NCI-H2107 (cell line): Measurements from ENCODE around the gene LRRC45.
A peak's percentile ranks its signal among the peaks of the same experiment; 100 is the strongest.
"Not testable (repeated sequence)": the region's sequence is repeated elsewhere in the genome, so short reads cannot be mapped to it uniquely, and the experiment has no call there.

Experiments used
- DNase-seq: peaks from one replicate; lab custom pipeline; 2025; lab: John Stamatoyannopoulos, UW

LRRC45 gene

DNA sequence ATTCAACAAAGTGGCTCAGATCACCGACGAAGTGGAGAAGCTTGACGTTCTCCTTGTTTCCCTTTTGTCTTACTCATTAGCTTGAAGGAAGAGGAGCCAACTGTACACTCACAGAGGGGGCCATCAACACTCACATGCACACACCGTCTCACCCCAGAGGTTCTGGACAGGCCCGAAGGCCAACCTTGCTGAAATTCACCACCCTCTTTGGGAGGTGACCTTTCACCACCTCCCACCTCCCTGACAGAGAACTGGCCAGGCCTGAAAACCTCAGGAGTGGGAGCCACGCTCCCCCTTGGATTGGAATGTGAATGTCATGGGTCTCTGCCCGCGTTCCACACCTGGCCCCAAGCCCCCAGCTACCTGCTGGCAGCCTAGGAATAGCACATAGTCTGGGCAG, 12.4 kb downstream of the LRRC45 start:
- no peak for DNase-seq

DNA sequence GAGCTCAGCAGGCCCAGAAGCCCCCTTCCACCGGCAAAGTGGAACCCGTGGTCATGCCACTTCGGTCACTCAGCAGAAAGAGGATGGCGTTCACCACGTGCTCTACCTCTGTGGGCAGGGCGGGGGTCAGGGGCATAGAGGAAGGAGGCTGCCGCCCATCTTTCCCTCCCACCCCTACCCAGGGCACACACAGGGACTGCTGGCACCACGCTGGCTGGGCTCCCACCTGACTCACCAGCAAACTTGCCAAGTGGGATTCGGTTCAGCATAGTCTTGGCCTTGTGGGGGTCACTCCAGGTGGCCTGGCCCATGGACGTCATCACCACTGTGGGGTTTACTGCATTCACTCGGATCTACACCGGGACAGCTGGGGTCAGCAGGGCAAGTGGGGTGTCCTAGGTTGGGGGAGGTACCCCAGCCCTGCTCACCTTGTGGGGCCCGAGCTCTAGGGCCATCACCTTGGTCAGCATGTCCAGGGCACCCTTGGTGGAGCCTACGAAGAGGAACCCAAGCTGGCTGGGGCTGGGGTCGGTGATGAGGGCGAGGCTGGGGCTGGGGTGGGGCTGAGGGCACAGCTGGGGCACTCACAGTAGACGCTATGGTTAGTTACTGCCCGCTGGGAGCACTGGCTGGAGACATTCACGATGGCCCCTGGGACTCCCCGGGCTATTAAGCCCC, 13.0 kb downstream of the LRRC45 start:
- DNase-seq = no peak

DNA sequence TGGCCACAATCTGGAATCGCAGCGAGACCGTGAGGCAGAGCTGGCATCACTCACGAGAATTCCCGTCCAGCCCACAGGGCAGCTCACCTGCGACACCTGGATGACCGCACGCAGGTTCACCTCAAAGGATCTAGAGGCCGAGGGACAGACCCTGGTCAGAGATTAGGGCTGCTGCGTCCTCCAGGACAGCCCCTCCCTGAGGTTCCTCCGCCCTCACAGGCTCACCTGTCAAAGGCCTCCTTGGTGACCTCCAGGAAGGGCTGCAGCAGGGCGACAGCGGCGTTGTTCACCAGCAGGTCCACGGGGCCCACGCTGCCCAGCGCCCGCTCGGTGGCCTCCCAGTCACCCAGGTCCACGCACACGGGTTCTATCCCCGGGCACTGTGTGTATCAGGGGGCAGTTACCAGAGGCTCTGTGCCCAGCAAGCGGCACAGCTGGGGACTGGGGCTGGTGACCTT, 13.6 kb downstream of the LRRC45 start:
- DNase-seq = no peak

DNA sequence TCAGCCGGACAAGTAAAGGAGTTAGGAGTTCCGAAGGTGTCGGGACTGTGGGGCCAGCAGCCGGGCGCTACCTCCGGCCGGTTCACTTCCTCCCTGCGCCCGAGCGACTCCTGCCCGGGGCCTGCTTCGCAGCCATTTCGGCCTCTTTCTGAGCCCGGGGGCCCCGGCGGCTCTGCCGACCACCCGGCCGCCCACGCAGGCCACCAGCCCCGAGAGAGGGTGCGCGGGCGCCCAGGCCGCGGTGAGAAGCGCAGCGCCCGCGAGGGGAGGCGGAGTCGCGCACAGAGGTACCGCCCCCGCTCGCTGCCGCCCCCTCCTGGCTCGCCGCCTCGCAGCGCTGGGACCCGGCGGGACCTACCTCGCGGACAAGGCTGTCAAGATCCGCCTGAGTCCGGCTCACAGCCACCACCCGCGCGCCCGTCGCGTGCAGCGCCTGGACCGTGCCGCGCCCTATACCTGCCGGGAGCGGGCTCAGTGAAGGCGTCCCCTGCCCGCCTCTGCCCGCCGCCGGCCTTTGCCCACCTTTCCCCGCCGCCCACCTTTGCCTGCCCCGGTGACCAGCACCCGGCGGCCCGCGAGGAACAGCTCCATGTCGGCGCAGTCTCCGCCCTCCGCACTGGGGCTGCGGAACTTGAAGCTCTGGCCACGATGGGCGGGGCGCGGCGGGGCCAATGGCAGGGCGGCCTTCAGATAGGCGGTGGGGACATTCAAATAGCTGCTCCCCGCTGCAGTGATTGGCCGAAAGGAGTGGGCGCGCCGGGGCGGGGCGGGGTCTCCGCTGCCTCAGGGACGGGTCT, 14.2 kb downstream of the LRRC45 start, which contains the start of gene DCXR:
Gene DCXR, minus strand, starts transcription at position 606 of the 797 bp plus-strand sequence. Its CDS starts 15 bp downstream, at position 591.
- DNase-seq = peak; percentile 82

DNA sequence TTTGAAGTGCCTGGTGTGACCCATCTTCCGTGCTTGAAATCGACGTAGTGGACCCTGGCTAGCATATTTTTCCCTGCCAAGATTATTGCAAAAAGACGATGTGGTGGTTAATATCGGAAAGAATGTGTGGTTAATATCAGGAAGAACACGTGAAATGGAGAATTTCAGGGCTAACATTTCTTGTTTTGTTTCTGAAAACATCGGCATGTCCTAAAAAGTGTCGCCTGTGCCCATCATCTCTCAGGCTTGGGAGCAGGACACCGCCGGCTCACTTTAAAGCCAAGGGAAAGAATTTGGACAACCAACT, 14.7 kb downstream of the LRRC45 start:
- no peak for DNase-seq

DNA sequence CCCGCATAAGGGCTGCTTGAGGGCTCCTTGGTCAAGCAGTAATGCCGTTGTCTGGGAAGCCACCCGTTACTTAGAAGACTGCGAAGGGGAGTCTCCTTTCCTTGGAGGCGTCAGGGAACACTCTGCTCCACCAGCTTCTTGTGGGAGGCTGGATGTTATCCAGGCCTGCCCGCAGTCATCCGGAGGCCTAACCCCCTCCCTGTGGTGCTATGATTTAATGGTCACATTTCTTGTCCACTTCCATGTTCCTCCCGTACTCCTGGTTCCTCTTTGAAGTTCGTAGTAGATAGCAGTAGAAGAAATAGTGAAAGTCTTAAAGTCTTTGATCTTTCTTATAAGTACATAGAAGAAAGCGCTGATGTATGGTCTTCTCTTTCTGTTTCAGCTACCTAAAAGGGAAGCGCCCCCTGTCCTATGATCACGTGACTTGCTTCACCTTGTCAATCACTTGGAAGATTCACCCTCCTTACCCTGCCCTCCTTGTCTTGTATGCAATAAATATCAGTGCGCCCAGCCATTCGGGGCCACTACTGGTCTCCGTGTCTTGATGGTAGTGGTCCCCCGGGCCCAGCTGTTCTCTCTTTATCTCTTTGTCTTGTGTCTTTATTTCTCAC, 15.8 kb downstream of the LRRC45 start:
- DNase-seq = not testable (repeated sequence)

DNA sequence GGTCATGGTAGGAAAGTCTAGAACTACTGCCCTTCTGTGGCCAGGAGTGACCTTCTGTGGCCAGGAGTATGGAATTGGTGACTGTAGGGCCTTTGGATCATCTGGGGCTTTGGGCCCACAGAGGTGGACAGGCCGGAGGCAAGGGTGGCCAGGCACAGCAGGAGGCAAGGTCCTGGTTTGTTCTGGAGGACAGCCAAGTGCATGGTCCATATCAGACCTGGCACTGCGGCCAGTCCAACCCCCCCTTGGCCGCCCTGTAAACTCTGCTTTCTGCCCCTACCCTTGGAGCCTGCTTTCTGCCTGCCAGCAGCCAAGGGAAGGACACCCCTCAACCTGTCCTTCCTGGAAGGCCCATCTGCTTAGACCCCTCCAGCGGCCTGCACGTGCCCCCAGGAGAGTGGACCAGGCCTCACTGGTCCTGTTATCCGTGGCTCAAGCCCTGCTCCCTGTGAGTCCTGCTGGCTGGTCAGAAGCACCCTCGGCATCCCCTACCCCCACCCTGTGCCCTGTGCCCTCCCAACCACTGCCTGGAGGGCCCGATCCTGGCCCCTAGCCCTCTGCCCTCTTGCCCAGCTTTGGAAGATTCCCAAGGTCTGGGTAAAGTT, 16.7 kb downstream of the LRRC45 start:
- DNase-seq = no peak

DNA sequence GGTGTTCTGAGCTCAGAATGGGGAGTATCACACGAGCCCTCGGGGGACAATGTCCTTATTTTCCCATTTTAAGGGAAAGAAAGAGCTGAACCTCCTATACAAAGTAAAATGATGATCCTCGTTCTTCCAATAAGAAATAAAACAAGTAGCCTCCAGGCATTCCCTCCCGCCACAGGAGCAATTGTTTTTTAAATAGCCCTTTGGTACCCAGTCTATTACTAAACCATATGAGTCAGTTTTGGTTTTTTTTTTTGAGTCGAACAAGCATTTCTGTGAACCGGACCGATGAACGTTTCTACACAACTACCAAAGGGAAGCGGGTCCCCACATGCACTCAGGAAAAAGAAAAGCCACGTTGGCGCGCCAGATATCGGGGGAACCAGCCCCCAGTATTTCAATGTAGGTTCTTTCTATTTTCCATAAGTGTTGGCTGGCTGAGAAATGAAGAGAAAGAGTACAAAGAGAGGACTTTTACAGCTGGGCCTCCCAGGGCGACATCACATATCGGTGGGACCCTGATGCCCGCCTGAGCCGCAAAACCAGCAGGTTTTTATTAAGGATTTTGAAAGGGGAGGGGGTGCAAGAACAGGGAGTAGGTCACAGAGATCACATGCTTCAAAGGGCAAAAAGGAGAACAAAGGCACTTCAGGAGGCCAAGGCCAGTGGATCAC, 18.2 kb downstream of the LRRC45 start:
- DNase-seq = no peak

DNA sequence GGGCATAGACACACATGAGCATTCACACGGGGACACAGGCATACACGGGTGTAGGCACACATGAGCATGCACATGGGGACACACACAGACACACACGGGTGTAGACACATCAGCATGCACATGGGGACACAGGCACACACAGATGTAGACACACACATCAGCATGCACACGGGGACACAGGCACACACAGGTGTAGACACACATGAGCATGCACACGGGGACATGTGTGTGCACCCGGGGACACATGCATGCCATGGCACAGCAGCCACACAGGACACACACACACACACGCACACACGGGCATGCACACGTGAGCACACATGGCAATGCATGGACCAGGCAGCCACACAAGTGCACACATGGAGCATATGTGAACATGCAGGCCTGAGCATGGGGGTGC, 19.5 kb downstream of the LRRC45 start:
- no peak for DNase-seq

DNA sequence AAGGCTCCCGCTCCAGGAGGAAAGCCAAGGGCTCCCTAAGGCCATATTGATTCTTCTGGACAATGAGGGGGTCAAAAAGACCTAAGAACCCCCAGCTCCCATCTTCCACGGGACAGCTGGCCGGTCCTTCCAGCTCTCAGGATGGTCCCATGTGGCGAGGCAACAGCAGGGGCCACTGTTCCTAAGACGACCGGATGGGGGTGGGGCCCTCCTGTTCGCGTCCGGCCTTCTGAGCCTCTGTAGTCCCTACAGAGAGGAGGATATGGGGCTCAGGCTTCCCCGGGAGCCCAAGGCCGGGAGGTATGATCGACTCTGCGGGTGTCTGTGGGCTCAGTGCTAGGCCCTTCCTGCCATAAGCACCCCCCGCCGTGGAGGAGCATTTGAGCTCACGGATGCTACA, 20.4 kb downstream of the LRRC45 start:
- no peak for DNase-seq

DNA sequence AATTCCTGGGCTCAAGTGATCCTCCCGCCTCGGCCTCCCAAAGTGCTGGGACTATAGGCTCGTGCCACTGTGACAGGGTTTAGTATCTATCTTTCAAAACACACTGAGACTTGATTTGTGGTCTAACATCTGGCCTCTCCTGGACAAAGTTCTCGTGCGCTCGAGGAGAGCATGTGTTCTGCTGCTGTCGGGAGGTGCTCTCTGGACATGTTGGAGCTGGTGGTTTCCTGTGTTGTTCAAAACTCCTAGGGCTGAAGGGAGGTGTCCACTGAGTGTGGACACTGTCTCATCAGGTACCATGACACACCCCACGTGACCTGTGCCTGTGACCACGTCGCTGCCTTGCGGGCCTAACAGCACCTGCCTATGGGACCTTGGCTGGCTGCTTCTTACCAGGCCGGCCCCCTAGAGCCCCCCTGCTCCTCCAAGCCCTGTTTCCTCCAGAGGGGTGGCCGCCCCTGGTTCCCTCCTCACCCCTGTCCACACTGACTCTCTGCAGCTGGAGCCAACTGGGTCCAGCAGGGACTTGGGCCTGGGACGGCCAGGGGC, 22.9 kb downstream of the LRRC45 start:
- DNase-seq = no peak

DNA sequence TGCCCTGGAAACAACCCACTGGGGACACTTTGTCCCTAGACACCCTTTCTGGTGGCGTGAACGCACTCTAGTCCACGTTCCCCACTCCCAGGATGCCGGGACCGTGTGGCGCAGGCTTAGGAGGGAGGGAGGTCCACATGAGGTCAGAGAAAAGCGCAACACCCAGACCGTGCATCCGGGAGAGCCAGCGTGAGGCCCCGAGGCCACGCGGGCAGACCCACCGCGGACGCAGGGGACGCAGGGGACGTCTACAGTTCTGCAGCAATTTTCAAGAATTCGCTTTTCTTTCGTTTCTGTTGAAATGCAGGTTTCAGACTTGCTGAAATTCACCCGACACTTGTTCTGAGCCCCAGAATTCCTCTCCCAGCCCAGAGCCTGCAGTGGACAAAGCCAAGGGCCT, 23.8 kb downstream of the LRRC45 start:
- DNase-seq = no peak

DNA sequence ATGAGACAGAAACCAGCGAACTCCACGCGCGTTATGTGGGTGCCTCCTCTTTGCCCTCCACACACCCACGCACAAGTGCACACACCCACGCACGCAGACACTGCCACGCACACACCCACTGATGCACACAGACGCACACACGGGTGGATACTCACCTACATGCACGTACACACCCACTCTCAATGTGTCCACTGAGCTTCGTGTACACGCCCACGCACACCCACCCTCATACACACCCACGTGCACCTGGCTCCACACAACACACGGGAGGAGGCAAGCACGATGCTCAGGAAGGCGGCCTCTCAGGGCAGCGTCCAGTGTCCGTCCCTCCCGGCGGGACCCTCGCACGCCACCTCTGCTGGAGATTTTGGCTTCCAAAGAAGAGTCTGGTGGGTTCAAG, 24.3 kb downstream of the LRRC45 start:
- DNase-seq = no peak

DNA sequence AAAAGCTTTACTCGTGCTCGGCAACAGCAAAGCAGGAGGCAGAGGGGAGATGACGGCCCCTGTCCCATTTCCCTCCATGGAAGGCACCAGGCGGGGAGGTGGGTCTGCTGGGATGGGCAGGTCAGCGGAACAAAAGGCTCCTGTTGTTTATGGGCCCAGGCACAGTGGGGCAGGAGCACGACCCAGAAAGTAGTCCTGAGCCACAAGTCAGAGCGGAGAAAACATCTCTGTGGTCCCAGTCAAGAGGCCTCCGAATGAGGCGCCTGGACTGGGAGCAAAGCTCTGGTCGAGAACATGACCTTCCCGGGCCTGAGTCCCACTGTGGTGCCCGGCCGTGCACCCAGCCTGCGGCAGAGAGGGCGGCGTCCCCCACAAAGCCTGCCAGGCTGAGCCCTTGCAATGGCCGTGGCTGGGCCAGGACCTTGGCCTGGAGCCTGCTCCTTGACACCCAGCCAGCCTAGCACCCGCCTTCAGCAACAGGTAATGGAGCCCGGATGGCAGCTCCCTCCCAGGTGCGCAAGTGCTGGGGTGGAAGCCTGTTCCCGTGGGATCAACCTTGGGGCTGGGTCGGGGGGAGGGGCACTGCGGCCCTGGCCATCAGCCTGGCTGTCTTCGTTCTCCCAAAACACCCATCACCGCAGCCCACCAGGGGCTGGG, 24.9 kb downstream of the LRRC45 start:
- DNase-seq = no peak

DNA sequence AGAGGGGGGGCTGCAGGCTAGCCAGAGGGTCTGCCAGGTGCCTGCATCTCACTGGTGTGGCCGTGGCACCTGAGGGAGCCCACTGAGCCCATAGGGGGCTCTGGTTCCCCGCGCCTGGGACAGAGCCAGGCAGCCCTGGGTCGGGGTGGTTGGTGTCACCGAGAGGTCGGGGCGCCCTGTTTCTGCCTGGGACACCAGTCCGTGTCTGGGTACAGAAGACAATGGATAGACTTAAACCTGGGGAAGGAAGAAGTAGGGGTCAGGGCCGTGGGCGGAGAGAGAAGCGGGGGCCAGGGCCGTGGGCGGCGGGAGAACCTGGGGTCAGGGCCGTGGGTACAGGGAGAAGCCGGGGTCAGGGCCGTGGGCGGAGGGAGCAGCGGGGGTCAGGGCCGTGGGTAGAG, 25.5 kb downstream of the LRRC45 start:
- DNase-seq = no peak

DNA sequence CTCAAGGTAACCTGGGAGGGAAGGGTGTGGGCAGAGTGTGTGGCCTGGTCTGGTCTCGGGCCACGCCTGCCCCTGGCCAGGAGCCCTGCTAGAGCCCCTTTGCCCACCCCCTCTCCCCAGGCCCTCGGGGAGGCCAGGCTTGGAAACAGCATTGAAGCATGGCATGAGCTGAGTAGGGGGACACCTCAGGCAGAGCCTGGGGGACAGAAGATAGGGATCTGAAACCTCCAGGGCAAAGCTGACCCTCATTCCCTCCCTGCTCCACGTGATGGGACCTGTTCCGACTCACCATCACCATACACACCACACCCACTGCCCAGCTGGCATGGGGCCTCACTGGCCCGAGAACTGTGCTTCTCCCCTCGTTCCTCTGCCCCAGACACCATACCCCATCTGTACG, 26.0 kb downstream of the LRRC45 start:
- no peak for DNase-seq

DNA sequence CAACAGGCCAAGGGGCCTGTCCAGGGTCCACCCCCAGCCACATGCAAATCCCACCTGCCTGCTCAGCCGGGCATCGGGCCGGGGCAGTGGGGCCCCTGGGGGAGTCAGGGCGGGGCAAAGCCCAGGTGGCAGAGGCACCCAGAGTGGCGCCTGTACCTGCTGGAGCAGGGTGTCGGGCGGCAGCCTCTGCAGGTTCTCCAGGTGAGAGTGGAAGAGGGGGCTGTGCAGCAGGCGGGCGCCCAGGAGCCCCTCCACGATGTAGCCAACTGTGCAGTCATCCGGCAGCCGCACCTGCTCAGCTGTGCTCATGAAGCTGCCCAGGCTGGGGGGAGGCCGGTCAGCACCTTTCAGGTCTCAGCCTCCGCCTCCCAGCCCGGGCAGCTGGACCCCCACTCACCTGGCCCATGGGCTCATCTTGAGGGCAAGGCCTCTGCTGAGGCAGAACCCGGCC, 26.4 kb downstream of the LRRC45 start:
- no peak for DNase-seq

DNA sequence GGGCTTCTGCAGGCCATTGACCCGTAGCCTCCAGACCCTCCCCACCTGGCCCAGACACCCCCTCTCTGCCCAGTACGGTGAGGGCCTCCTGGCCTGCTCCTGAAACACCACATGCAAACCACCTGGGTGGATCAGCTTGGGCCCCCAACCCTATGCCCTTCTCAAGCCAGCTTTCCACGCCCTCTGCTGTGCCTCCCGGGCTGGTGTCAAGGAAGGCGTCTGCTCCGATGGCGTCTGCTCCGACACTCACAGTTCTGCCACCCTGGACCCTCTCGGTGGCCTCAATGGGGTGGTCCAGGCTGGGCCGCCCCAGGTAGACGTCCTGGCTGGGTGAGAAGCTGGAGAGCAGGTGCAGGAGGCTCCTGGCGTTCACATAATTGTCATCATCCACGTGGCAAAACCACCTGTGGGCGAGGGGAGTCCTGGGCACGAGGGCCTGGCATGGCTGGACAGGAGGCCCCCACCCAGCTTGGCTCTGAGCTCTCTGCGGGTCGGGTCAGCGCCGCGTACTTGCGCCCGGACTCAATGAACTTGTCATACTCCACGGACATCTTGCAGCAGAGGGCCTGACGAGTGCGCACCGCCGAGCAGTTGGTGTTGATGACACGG, 27.2 kb downstream of the LRRC45 start:
- DNase-seq = no peak

DNA sequence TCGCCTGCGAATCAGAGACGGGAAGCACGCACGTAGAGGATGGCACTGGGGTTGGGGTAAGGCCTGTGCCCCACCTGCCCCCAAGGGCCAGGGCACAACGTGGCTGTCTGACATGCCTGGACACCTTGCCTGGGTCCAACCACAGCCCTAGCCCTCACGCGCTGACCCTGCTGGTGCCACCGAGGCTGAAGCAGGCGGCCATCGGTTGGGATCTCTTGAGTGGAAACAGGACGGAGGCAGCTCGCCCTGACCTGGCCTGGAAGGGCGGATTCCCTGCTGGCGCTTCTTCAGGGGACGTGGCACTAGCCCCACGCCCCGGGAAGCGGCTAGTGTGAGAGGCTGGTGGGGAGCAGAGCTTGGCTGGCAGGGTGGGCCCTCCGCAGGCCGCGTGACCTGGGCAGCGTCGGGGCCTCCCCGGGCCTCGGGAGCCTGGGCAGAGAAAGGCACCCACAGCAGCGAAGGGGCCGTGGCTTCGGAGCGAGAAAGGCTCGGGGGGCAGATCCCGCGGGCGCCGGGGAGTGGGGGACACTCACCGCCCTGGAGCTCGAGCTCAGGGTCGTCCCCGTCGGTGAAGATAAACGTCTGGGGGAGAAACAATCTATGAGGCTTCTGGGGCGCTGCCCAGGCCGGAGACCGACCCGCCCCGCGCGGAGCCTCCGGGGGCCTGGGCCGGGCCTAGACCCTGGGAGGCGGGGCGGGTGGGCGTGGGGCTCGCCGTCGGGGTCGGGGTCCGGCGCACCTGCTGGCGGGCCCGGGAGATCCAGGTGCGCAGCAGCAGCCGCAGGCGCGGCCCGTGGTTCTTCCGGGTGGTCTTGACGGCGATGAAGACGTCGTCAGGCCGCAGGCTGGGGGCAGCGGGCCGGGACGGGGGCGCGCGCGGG, 27.9 kb downstream of the LRRC45 start:
- no peak for DNase-seq
